ENCODE measurements around the gene NEMP1.
"Not testable (repeated sequence)": the region's sequence is repeated elsewhere in the genome, so short reads cannot be mapped to it uniquely, and the experiment has no call there.

NEMP1 gene

GRCh38 chr12:57087010-57087690 lies 8.6 kb upstream of the NEMP1 start:
- no peaks in the 10 kb centered on the region for H3K9me3 ChIP-seq (ENCODE audit: control insufficient read depth, insufficient read depth, low read length)
- no peaks in the 10 kb centered on the region for H3K27me3 ChIP-seq (ENCODE audit: control insufficient read depth, insufficient read depth, low read length)
- H3K9ac ChIP-seq (ENCODE audit: low read depth, low read length), result peak overlapping the region; percentile 57
- peak overlapping the region; percentile 67 for H3K4me3 ChIP-seq (ENCODE audit: low read depth, low read length)
- peaks cover 12% of the 10 kb centered on the region for H3K36me3 ChIP-seq (ENCODE audit: control insufficient read depth, insufficient read depth, low read length)
- H3K4me1 ChIP-seq (ENCODE audit: control insufficient read depth, insufficient read depth, low read length), result peaks cover 8% of the 10 kb centered on the region

- Histone ChIP-seq H3K4me3 (ENCODE audit: low read depth, low read length) (peak overlapping the region; percentile 67), H3K4me1 (ENCODE audit: control insufficient read depth, insufficient read depth, low read length) (peaks cover 8% of the 10 kb centered on the region), H3K9ac (ENCODE audit: low read depth, low read length) (peak overlapping the region; percentile 57), H3K36me3 (ENCODE audit: control insufficient read depth, insufficient read depth, low read length) (peaks cover 8% of the 10 kb centered on the region), H3K9me3 (ENCODE audit: control insufficient read depth, insufficient read depth, low read length) (no peaks in the 10 kb centered on the region), H3K27me3 (ENCODE audit: control insufficient read depth, insufficient read depth, low read length) (no peaks in the 10 kb centered on the region)
These were observed 8.0 kb upstream of the NEMP1 start for GRCh38 chr12:57086493-57087009.

DNA sequence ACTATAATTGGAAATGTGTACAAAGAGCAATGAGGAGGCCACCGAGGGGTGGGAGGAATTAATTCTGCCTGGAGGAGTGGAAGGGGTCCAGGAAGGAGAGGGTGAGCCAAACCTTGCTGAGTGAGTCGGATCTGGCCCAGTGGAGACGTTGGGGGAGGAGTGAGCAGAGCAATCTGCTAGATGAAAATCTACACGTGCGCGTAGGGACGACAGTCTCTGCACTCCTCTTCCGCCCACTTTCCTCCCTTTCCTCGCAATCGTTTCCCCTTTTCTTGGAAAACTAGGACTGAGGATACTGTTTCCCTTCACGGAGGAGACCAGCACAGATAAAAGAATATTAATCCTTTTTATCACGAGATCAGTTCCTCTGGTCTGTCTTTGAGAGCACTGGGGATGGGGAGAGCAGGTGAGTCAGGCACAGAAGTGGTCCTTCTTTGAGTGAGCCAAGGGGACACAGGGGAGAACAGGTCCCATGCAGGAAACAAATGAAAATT lies 7.5 kb upstream of the NEMP1 start:
- Histone ChIP-seq H3K9me3 (ENCODE audit: control insufficient read depth, insufficient read depth, low read length) (no peaks in the 10 kb centered on the region), H3K36me3 (ENCODE audit: control insufficient read depth, insufficient read depth, low read length) (peaks cover 3% of the 10 kb centered on the region), H3K27me3 (ENCODE audit: control insufficient read depth, insufficient read depth, low read length) (no peaks in the 10 kb centered on the region), H3K4me1 (ENCODE audit: control insufficient read depth, insufficient read depth, low read length) (peaks cover 8% of the 10 kb centered on the region), H3K4me3 (ENCODE audit: low read depth, low read length) (peak overlapping the region; percentile 67), H3K9ac (ENCODE audit: low read depth, low read length) (peak overlapping the region; percentile 49)

- H3K27me3 ChIP-seq (ENCODE audit: control insufficient read depth, insufficient read depth, low read length), result no peaks in the 10 kb centered on the region
- H3K9ac ChIP-seq (ENCODE audit: low read depth, low read length), result no peak overlapping the region
- H3K4me1 ChIP-seq (ENCODE audit: control insufficient read depth, insufficient read depth, low read length), result peaks cover 5% of the 10 kb centered on the region
- no peaks in the 10 kb centered on the region for H3K9me3 ChIP-seq (ENCODE audit: control insufficient read depth, insufficient read depth, low read length)
- H3K4me3 ChIP-seq (ENCODE audit: low read depth, low read length), result no peak overlapping the region
- peaks cover 3% of the 10 kb centered on the region for H3K36me3 ChIP-seq (ENCODE audit: control insufficient read depth, insufficient read depth, low read length)
These were observed 2.3 kb upstream of the NEMP1 start for GRCh38 chr12:57080855-57081254.

- Histone ChIP-seq H3K9ac (ENCODE audit: low read depth, low read length) (no peak overlapping the region), H3K4me3 (ENCODE audit: low read depth, low read length) (no peak overlapping the region)
These were observed 1.2 kb upstream of the NEMP1 start for GRCh38 chr12:57079821-57080220.

GRCh38 chr12:57073566-57074450 lies 4.8 kb downstream of the NEMP1 start:
- not testable (repeated sequence) for H3K4me1 ChIP-seq (ENCODE audit: control insufficient read depth, insufficient read depth, low read length); H3K27me3 ChIP-seq (ENCODE audit: control insufficient read depth, insufficient read depth, low read length); H3K36me3 ChIP-seq (ENCODE audit: control insufficient read depth, insufficient read depth, low read length); H3K9me3 ChIP-seq (ENCODE audit: control insufficient read depth, insufficient read depth, low read length); H3K9ac ChIP-seq (ENCODE audit: low read depth, low read length); H3K4me3 ChIP-seq (ENCODE audit: low read depth, low read length)

More at GRCh38 chr12:57079821-57080220, 1.2 kb upstream of the NEMP1 start:
- H3K27me3 ChIP-seq (ENCODE audit: control insufficient read depth, insufficient read depth, low read length), result no peaks in the 10 kb centered on the region
- H3K4me1 ChIP-seq (ENCODE audit: control insufficient read depth, insufficient read depth, low read length), result no peaks in the 10 kb centered on the region
- no peaks in the 10 kb centered on the region for H3K9me3 ChIP-seq (ENCODE audit: control insufficient read depth, insufficient read depth, low read length)
- peaks cover 3% of the 10 kb centered on the region for H3K36me3 ChIP-seq (ENCODE audit: control insufficient read depth, insufficient read depth, low read length)

- Histone ChIP-seq H3K9me3 (ENCODE audit: control insufficient read depth, insufficient read depth, low read length) (no peaks in the 10 kb centered on the region), H3K36me3 (ENCODE audit: control insufficient read depth, insufficient read depth, low read length) (peaks cover 11% of the 10 kb centered on the region)
These were observed 5.9 kb downstream of the NEMP1 start for GRCh38 chr12:57072661-57073060.

GRCh38 chr12:57069523-57069922 lies 9.1 kb downstream of the NEMP1 start:
- no peaks in the 10 kb centered on the region for H3K4me1 ChIP-seq (ENCODE audit: control insufficient read depth, insufficient read depth, low read length)
- no peaks in the 10 kb centered on the region for H3K27me3 ChIP-seq (ENCODE audit: control insufficient read depth, insufficient read depth, low read length)
- H3K9me3 ChIP-seq (ENCODE audit: control insufficient read depth, insufficient read depth, low read length), result no peaks in the 10 kb centered on the region
- H3K36me3 ChIP-seq (ENCODE audit: control insufficient read depth, insufficient read depth, low read length), result peaks cover 7% of the 10 kb centered on the region
- H3K4me3 ChIP-seq (ENCODE audit: low read depth, low read length), result no peak overlapping the region
- H3K9ac ChIP-seq (ENCODE audit: low read depth, low read length), result no peak overlapping the region

More at GRCh38 chr12:57072661-57073060, 5.9 kb downstream of the NEMP1 start:
- no peaks in the 10 kb centered on the region for H3K27me3 ChIP-seq (ENCODE audit: control insufficient read depth, insufficient read depth, low read length)
- H3K4me1 ChIP-seq (ENCODE audit: control insufficient read depth, insufficient read depth, low read length), result no peaks in the 10 kb centered on the region
- no peak overlapping the region for H3K4me3 ChIP-seq (ENCODE audit: low read depth, low read length)
- H3K9ac ChIP-seq (ENCODE audit: low read depth, low read length), result no peak overlapping the region

DNA sequence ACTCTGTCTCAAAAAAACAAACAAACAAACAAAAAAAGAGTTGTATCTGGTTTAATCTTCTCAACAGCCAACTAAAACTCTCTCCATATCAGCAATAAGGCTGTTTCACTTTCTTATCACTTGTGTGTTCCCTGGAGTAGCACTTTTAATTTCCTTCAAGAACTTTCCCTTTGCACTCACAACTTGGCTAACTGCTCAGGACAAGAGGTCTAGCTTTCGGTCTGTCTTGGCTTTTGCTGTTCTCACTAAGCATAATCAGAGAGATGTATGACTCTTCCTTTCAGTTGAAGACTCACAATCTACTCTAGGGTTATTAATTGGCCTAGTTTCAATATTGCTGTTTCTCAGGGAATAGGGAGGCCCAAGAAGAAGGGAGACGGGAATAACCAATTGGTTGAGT lies 12.3 kb downstream of the NEMP1 start:
- H3K9ac ChIP-seq (ENCODE audit: low read depth, low read length), result no peak overlapping the region
- no peaks in the 10 kb centered on the region for H3K27me3 ChIP-seq (ENCODE audit: control insufficient read depth, insufficient read depth, low read length)
- H3K9me3 ChIP-seq (ENCODE audit: control insufficient read depth, insufficient read depth, low read length), result no peaks in the 10 kb centered on the region
- no peak overlapping the region for H3K4me3 ChIP-seq (ENCODE audit: low read depth, low read length)
- peaks cover 12% of the 10 kb centered on the region for H3K36me3 ChIP-seq (ENCODE audit: control insufficient read depth, insufficient read depth, low read length)
- no peaks in the 10 kb centered on the region for H3K4me1 ChIP-seq (ENCODE audit: control insufficient read depth, insufficient read depth, low read length)

GRCh38 chr12:57063991-57064685 lies 14.5 kb downstream of the NEMP1 start:
- Histone ChIP-seq H3K36me3 (ENCODE audit: control insufficient read depth, insufficient read depth, low read length) (peaks cover 25% of the 10 kb centered on the region), H3K9me3 (ENCODE audit: control insufficient read depth, insufficient read depth, low read length) (no peaks in the 10 kb centered on the region), H3K4me3 (ENCODE audit: low read depth, low read length) (no peak overlapping the region), H3K27me3 (ENCODE audit: control insufficient read depth, insufficient read depth, low read length) (no peaks in the 10 kb centered on the region), H3K9ac (ENCODE audit: low read depth, low read length) (no peak overlapping the region), H3K4me1 (ENCODE audit: control insufficient read depth, insufficient read depth, low read length) (no peaks in the 10 kb centered on the region)

DNA sequence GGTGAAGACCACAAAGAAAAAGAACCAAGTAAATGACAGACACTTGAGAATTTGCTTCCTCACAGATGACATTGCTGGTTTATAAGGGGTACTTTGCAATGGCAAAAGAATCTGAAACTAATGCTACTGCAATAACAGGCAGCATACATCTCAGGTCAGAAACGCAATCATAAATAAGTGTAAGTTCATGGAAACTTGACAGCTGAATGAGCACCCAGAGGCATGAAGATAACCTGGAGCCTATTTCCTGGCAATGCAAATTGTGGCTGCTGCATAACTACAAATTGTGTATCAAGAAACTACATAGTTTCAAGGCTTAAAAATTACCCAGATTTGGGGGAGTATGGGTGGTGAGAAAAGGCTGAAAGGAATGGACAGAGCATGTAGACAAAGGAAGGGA lies 20.1 kb downstream of the NEMP1 start:
- H3K9ac ChIP-seq (ENCODE audit: low read depth, low read length), result no peak overlapping the region
- no peaks in the 10 kb centered on the region for H3K4me1 ChIP-seq (ENCODE audit: control insufficient read depth, insufficient read depth, low read length)
- H3K4me3 ChIP-seq (ENCODE audit: low read depth, low read length), result no peak overlapping the region
- H3K9me3 ChIP-seq (ENCODE audit: control insufficient read depth, insufficient read depth, low read length), result no peaks in the 10 kb centered on the region
- peaks cover 38% of the 10 kb centered on the region for H3K36me3 ChIP-seq (ENCODE audit: control insufficient read depth, insufficient read depth, low read length)
- no peaks in the 10 kb centered on the region for H3K27me3 ChIP-seq (ENCODE audit: control insufficient read depth, insufficient read depth, low read length)

All from iPS-15b (cell line).